Esophagus squamous epithelium (tissue), 4 donors: ENCODE data around the gene TGFBR3.

Experiments used
- CTCF ChIP-seq, 6 experiments: fragments of 450-650 bp in 4 of 6; fragments of 200-600 bp in 2 of 6; sonication (generic) in 2 of 6; IDR thresholded peaks; one replicate each; pipeline ENCODE4 v1.5.1; 2016 to 2019; ENCODE audit warnings: antibody characterized with exemption in 6 of 6, mild to moderate bottlenecking in 4 of 6, moderate library complexity in 4 of 6
- POLR2A ChIP-seq, 4 donors: fragments of 450-650 bp; IDR thresholded peaks; one replicate each; pipeline ENCODE4 v1.6.1; 2017; ENCODE audit warnings: antibody characterized with exemption in 4 of 4, mild to moderate bottlenecking in 4 of 4, moderate library complexity in 3 of 4

GRCh38 chr1:91809317-91809716 is 76.6 kb downstream of the TGFBR3 start:
- TF ChIP-seq CTCF (IDR thresholded peaks at IDR 0.05) = no peak
- no peak for TF ChIP-seq POLR2A (IDR thresholded peaks at IDR 0.05)
